Progenitor cell of endocrine pancreas (in vitro differentiated cells): ENCODE results near the gene ARG2. TPM values are rescaled to one million over a fixed set of nuclear protein-coding genes. Genes with fewer than 3 reads are reported as not detected.
"Not testable (repeated sequence)": the region's sequence is repeated elsewhere in the genome, so short reads cannot be mapped to it uniquely, and the experiment has no call there.

Experiments used
- DNase-seq: peaks from one replicate; pipeline ENCODE4 v3.0.0; 2021; ENCODE audit warnings: low spot score; ENCODE audit not compliant: unreplicated experiment
- H3K27ac Mint-ChIP-seq: 2 replicates; pipeline ENCODE4 v1.8.0; 2021; ENCODE audit warnings: mild to moderate bottlenecking, moderate library complexity, mixed read lengths
- H3K27me3 Mint-ChIP-seq: 2 replicates; pipeline ENCODE4 v1.8.0; 2021; ENCODE audit warnings: mixed read lengths
- H3K36me3 Mint-ChIP-seq: 2 replicates; pipeline ENCODE4 v1.8.0; 2022; ENCODE audit warnings: mixed read lengths; ENCODE audit not compliant: insufficient read depth
- H3K4me1 Mint-ChIP-seq: 2 replicates; pipeline ENCODE4 v1.8.0; 2021; ENCODE audit warnings: low read depth, mixed read lengths
- H3K4me3 Mint-ChIP-seq: 2 replicates; pipeline ENCODE4 v1.8.0; 2021; ENCODE audit warnings: low read depth, mild to moderate bottlenecking, moderate library complexity, mixed read lengths
- H3K9me3 Mint-ChIP-seq: 2 replicates; pipeline ENCODE4 v1.8.0; 2021; ENCODE audit warnings: low read depth, mixed read lengths
- CTCF ChIP-seq: fragments of 200-600 bp; sonication (generic); IDR thresholded peaks from one replicate; pipeline ENCODE4 v1.5.0; 2021; ENCODE audit warnings: antibody characterized with exemption, mild to moderate bottlenecking; ENCODE audit not compliant: unreplicated experiment
- total RNA-seq: library from RNA; stranded (reverse); gene quantifications from 2 replicates; pipeline ENCODE4 v1.2.1, GENCODE V29; 2021

Gene ARG2
- total RNA-seq, 1 donor from 2014 or later = 25.1 TPM

GRCh38 chr14:67620217-67620785 lies 581 bp downstream of the ARG2 start:
- Mint-ChIP-seq H3K27me3 (peaks cover 3% of the 10 kb centered on the region), H3K4me1 (peaks cover 10% of the 10 kb centered on the region), H3K9me3 (no peaks in the 10 kb centered on the region), H3K36me3 (peaks cover 10% of the 10 kb centered on the region), H3K4me3 (peak overlapping the region; percentile 95), H3K27ac (peak overlapping the region; percentile 99)
- DNase-seq = no peak
- no peak for TF ChIP-seq CTCF

DNA sequence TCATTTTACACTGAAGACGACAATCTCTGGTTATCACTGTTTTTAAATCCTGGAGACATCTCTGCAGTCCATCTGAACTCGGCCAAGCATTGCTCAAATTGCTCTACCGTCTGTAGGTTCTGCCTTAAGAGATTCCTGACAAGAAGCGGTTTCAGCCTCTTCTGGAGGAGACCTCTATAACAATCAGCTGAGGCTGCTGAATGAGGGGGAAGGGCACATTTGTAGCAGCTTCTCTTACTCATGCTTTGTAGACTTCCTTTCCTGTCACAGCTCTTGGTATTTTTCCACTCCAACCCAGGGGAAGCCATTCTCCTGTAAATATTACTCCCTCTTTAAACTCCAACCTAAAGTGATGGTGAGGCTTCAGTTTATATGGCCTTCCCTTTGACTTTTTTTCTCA lies 3.0 kb downstream of the ARG2 start:
- no peaks in the 10 kb centered on the region for H3K27me3 Mint-ChIP-seq
- DNase-seq = no peak
- peak overlapping the region; percentile 27 for H3K27ac Mint-ChIP-seq
- H3K9me3 Mint-ChIP-seq = no peaks in the 10 kb centered on the region
- peaks cover 12% of the 10 kb centered on the region for H3K36me3 Mint-ChIP-seq
- no peak for TF ChIP-seq CTCF
- peaks cover 10% of the 10 kb centered on the region for H3K4me1 Mint-ChIP-seq
- H3K4me3 Mint-ChIP-seq = no peak overlapping the region

DNA sequence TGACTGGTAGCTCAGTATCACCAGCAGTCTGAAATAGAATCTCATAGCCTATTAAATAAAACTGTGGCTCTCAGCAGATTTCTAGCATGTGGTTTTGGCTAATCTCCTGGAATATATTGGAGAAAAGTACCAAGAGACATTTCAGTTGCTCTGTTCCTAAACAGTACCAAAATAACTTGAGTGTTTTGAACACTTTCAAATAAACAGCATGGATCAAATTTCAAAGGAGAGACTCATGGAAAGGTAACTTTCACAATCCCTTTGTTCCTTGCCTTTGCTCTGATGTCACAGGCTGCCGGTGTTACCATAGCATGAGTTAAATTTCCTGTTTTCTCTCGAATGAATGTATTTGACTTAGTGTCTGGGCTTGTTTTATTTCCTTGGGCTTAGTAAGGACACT lies 3.4 kb downstream of the ARG2 start:
- H3K36me3 Mint-ChIP-seq = peaks cover 12% of the 10 kb centered on the region
- DNase-seq = no peak
- TF ChIP-seq CTCF = no peak
- no peak overlapping the region for H3K27ac Mint-ChIP-seq
- no peaks in the 10 kb centered on the region for H3K9me3 Mint-ChIP-seq
- peaks cover 10% of the 10 kb centered on the region for H3K4me1 Mint-ChIP-seq
- H3K4me3 Mint-ChIP-seq = no peak overlapping the region
- H3K27me3 Mint-ChIP-seq = no peaks in the 10 kb centered on the region

DNA sequence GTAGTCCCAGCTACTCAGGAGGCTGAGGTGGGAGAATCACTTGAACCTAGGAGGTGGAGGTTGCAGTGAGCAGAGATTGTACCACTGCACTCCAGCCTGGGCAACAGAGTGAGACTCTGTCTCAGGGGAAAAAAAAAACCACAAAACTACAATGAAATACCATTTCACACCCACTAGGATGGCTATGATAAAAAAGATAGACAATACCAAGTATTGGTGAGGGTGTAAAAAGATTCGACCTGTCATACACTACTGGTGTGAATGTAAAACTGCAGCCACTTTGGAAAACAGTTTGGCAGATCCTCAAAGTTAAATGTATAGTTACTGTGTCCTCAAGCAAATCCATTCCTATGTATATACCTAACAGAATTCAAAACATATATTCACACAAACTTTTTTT lies 6.4 kb downstream of the ARG2 start:
- not testable (repeated sequence) for H3K9me3 Mint-ChIP-seq, H3K4me1 Mint-ChIP-seq, H3K4me3 Mint-ChIP-seq, H3K27ac Mint-ChIP-seq, H3K27me3 Mint-ChIP-seq, DNase-seq
- peaks cover 14% of the 10 kb centered on the region for H3K36me3 Mint-ChIP-seq

- Mint-ChIP-seq H3K27ac (no peak overlapping the region), H3K4me3 (no peak overlapping the region), H3K9me3 (no peaks in the 10 kb centered on the region), H3K27me3 (no peaks in the 10 kb centered on the region), H3K36me3 (peaks cover 18% of the 10 kb centered on the region), H3K4me1 (no peaks in the 10 kb centered on the region)
- no peak for TF ChIP-seq CTCF
- DNase-seq = no peak
These were observed 7.8 kb downstream of the ARG2 start for GRCh38 chr14:67627519-67627918.

GRCh38 chr14:67630186-67630585 lies 10.5 kb downstream of the ARG2 start:
- no peak for TF ChIP-seq CTCF

More at GRCh38 chr14:67630186-67630585, 10.5 kb downstream of the ARG2 start:
- Mint-ChIP-seq H3K4me3 (no peak overlapping the region), H3K27me3 (no peaks in the 10 kb centered on the region), H3K9me3 (no peaks in the 10 kb centered on the region), H3K36me3 (peaks cover 14% of the 10 kb centered on the region), H3K27ac (no peak overlapping the region), H3K4me1 (no peaks in the 10 kb centered on the region)
- DNase-seq = no peak
